ENCODE measurements around the gene ZNF764. TPM values are rescaled to one million over a fixed set of nuclear protein-coding genes. Genes with fewer than 3 reads are reported as not detected.
"Not testable (repeated sequence)": the region's sequence is repeated elsewhere in the genome, so short reads cannot be mapped to it uniquely, and the experiment has no call there.

The ZNF764 gene
- total and polyA plus RNA-seq, 9 of the 15 experiments (the other 6 are each of a cell fraction or from before 2014, with no cell fraction given): 0.69 to 10.1 (median 4.1) TPM

- TF ChIP-seq, protein P1, sequence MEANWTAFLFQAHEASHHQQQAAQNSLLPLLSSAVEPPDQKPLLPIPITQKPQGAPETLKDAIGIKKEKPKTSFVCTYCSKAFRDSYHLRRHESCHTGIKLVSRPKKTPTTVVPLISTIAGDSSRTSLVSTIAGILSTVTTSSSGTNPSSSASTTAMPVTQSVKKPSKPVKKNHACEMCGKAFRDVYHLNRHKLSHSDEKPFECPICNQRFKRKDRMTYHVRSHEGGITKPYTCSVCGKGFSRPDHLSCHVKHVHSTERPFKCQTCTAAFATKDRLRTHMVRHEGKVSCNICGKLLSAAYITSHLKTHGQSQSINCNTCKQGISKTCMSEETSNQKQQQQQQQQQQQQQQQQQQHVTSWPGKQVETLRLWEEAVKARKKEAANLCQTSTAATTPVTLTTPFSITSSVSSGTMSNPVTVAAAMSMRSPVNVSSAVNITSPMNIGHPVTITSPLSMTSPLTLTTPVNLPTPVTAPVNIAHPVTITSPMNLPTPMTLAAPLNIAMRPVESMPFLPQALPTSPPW (CRISPR knock-in tag; IDR thresholded peaks at IDR 0.05): peak; percentile 18; the same call in 1 of the 2 replicates
- TF ChIP-seq TEAD1 (CRISPR knock-in tag; IDR thresholded peaks at IDR 0.05): peak in 1 of 2 experiments; percentile 49; a peak in 1 of 4 replicates
- TF ChIP-seq, protein P2, sequence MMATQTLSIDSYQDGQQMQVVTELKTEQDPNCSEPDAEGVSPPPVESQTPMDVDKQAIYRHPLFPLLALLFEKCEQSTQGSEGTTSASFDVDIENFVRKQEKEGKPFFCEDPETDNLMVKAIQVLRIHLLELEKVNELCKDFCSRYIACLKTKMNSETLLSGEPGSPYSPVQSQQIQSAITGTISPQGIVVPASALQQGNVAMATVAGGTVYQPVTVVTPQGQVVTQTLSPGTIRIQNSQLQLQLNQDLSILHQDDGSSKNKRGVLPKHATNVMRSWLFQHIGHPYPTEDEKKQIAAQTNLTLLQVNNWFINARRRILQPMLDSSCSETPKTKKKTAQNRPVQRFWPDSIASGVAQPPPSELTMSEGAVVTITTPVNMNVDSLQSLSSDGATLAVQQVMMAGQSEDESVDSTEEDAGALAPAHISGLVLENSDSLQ (IDR thresholded peaks at IDR 0.05): peak; percentile 22; the same call in 1 of the 2 replicates
- peak; percentile 96 to 98 for TF ChIP-seq KDM1A (IDR thresholded peaks at IDR 0.05)
- peak; percentile 72 for TF ChIP-seq MEIS2 (IDR thresholded peaks at IDR 0.05; ENCODE audit: partially characterized antibody)
- TF ChIP-seq FOXA3 (CRISPR knock-in tag; conservative IDR thresholded peaks at IDR 0.05 in 1 of 2, IDR thresholded peaks at IDR 0.05 in 1 of 2): 0 out of 4 replicates have a peak, but pooled peaks of 1 of the 2 experiments have one; percentile 65
- TF ChIP-seq SMAD4 (CRISPR knock-in tag; conservative IDR thresholded peaks at IDR 0.05): 0 out of 2 replicates have a peak, but pooled peaks have one; percentile 28
- TF ChIP-seq SMARCE1 (IDR thresholded peaks at IDR 0.05): 0 out of 2 replicates have a peak, but pooled peaks have one; percentile 50
- not testable (repeated sequence) for TF ChIP-seq JUND (IDR thresholded peaks at IDR 0.05; ENCODE audit: borderline replicate concordance, low read depth, low read length); ID3 (CRISPR knock-in tag; IDR thresholded peaks at IDR 0.05)
- peak; percentile 19; the same call in 1 of the 3 replicates for TF ChIP-seq JUND (tag; IDR thresholded peaks at IDR 0.05; ENCODE audit: borderline replicate concordance, low read depth, low read length)
- TF ChIP-seq ID3 (tag; IDR thresholded peaks at IDR 0.05): 0 out of 2 replicates have a peak, but pooled peaks have one; percentile 38
- TF ChIP-seq MTA2 (IDR thresholded peaks at IDR 0.05; ENCODE audit: low read depth): peak; percentile 65
- TF ChIP-seq TBL1XR1 (IDR thresholded peaks at IDR 0.05; ENCODE audit: low read length in 2 of 2): 0 out of 4 replicates have a peak, but pooled peaks of 1 of the 2 experiments have one; percentile 14
- TF ChIP-seq, protein P3, sequence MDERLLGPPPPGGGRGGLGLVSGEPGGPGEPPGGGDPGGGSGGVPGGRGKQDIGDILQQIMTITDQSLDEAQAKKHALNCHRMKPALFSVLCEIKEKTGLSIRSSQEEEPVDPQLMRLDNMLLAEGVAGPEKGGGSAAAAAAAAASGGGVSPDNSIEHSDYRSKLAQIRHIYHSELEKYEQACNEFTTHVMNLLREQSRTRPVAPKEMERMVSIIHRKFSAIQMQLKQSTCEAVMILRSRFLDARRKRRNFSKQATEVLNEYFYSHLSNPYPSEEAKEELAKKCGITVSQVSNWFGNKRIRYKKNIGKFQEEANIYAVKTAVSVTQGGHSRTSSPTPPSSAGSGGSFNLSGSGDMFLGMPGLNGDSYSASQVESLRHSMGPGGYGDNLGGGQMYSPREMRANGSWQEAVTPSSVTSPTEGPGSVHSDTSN (CRISPR knock-in tag; IDR thresholded peaks at IDR 0.05; ENCODE audit: low read depth): not testable (repeated sequence)
- TF ChIP-seq, protein P3 (tag; conservative IDR thresholded peaks at IDR 0.05; ENCODE audit: low read depth): peak; percentile 42; the same call in 1 of the 2 replicates
- TF ChIP-seq DPF2 (IDR thresholded peaks at IDR 0.05): 0 out of 2 replicates have a peak, but pooled peaks have one; percentile 53
- 0 out of 2 replicates have a peak, but pooled peaks have one; percentile 27 for TF ChIP-seq HMBOX1 (IDR thresholded peaks at IDR 0.05)
- TF ChIP-seq KAT7 (CRISPR knock-in tag; IDR thresholded peaks at IDR 0.05; ENCODE audit: borderline replicate concordance): peak; percentile 25; the same call in 1 of the 2 replicates
Observed at GRCh38 chr16:30540916-30541464, 17.2 kb downstream of the ZNF764 start (continued).

Measured in K562 (cell line).